Activated T-helper 1 cell treated with Interleukin-2 at 50 U/mL for 16 hours (primary cell): ENCODE data around the gene RP9.

Experiments used
- DNase-seq: peaks from one replicate; pipeline ENCODE4 v3.0.0-alpha.2; 2020; ENCODE audit warnings: low read depth

The RP9 gene

DNA sequence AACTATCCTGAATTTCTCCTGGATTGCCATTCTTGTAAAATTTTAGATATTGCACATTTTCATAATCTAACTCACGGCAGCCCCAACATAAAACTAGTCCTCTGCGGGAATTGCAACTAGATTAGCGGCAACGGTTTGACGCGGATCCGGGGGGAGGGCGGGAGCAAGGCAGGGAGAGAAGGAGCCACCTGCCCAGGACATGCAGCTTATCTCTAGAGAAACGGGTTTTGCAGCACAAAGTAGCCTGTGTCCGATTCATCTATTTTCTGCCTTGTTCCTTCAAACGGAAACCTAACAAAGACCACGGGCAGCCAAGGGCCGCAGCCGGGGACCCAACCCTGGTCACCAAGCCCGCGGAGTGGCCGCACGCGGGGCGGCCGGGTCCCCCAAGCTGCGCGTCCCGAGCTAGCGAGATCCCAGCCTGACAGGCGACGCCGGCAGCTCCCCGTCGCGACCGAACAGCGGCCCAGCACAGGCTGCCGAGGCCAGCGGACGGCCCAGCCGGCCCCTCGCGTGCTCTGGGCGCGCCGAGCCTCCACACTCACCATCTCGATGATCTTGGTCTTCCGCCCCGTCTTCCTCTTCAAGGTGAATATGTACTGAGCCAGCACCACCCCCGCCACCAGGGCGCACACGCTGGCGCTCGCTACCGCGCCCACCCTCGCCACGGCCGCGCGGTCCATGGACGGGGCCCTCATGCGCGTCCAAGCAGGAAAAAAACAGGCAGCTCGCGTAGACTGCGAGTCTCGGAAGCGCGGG is 47.0 kb downstream of the RP9 start, which contains the start of gene NT5C3A:
Gene NT5C3A, minus strand, starts transcription at position 754 of the 759 bp plus-strand sequence. Its CDS starts 71 bp downstream, at position 683.
- DNase-seq, result no peak

DNA sequence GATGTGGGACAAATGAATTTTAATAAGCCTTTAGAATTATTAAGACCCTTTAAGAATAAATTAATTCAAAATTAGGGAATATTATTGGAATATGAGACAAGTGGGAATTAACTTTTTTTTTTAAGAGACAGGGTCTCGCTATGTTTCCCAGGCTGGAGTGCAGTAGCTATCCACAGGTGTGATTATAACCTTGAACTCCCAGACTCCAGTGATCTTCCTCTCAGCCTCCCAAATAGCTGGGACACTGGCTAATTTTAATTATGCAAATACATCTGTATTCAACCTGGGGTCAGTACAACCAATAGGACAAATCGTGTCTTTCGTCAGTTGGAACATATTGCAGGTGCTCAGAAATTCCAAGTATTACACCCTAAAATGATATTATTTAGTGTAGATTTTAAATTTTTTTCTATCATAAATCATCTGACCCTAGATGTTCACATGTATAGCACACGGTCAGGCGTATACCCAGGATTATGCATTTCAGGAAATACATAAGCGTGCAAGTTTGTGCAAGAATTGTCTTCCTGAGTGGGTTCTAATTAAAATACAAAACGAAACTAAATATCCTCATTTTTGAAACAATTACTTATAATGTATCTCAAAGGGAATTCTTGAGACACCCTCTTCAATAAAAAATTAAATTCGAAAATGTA is 47.8 kb downstream of the RP9 start:
- DNase-seq, result no peak

DNA sequence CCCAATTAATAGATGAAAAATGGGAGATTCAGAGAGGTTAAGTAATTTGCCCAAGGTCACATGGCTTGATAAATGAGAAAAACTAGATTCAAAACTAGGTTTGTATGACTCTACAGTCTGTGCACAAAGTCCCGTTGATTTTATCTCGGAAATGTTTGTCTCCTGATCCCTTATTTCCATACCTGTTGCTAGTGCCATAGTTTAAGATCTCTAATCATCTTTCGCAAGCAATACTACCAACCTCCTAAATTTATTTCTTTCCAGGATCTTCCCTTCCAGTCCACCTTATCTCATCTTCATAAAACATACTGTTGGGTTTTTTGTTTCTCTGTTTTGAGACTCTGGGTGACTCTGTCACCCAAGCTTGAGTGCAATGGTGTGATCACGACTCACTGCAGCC is 49.6 kb downstream of the RP9 start:
- no peak for DNase-seq

DNA sequence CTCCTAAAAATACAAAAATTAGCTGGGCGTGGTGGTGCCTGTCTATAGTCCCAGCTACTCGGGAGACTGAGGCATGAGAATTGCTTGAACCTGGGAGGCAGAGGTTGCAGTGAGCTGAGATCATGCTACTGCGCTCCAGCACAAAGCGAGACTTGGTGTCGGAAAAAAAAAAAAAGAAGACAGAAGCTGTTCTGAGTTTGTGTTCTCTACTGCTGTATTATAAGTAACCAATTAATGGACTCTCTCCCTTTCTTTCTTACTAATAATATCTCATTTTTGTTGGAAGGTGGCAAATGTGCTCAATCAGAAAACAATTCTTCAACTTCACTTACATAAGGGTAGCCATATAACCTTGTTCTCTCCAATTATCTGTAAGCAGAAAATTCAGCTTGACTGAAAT is 54.0 kb downstream of the RP9 start:
- no peak for DNase-seq

GRCh38 chr7:33054261-33054964 is 54.8 kb downstream of the RP9 start:
- no peak for DNase-seq

- DNase-seq, result no peak
These were observed 55.5 kb downstream of the RP9 start for GRCh38 chr7:33053721-33054120.

DNA sequence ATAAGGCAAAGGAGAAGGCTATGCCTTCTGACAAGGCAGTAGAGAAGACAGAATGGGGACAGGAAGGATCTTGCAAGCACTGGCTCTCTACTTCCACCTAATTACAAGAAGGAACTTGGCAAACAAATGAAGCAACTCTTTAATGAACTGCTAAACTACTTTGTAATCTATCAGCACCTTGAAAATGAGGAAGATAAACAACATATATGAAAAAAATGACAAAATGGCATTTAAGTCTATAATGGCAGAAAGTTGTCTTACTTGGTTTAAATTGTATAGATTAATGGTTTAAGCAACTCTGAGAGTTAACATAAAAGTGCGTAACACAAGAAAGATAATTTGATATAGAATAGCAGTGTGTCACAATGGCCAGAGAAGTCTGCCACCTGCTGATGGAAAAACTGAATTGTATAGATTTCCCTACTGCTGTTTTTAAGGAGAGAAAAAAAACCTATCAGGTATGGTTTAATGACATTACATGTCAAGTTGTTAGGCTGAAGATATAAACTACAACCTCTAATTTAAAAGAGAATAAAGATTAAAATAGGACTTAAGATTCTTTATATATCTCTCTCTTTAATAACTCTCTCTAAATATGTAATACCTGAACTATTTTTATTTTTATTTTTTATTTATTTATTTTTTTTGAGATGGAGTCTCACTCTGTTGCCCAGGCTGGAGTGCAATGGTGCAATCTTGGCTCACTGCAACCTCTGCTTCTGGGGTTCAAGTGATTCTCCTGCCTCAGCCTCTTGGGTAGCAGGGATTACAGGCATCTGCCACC is 58.5 kb downstream of the RP9 start:
- DNase-seq, result no peak

- DNase-seq, result no peak
These were observed 60.5 kb downstream of the RP9 start for GRCh38 chr7:33048704-33049103.

DNA sequence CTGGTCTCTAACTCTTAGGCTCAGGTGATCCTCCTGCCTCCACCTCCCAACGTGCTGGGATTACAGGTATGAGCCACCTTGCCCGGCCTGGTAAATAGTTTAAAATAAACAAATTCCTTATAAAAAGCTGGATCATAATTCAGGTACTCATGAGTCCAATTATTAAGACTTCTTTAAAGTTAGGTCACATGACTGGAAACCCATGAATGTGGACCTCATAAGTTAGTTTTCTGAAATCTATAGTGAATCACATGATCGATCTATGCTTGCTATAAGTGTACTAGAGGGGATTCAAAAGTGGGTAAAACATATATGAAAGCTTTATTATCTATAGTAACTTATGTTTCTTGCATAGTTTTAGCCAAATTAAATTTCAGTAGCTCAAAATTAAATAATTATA is 60.9 kb downstream of the RP9 start:
- DNase-seq, result no peak

DNA sequence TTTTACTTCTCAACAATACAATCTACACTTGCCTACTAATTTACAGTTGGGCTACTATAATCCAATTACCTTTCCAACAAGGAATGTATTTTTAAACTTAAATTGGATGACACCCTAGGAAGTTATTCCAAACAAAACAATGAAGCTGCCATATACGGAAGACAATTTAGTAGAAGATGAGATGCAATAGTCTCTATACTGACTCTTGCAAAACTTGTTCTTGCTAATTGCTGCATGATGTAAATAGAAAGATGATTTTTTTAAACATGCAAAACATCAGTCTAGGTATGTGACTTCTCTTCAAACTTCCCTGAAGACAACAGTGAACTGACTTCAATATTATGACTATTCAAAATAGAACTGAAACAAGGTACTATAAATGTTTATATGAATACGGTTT is 64.2 kb downstream of the RP9 start:
- DNase-seq, result no peak
